Measurements from ENCODE around the gene BMP8B.
"Not testable (repeated sequence)": the region's sequence is repeated elsewhere in the genome, so short reads cannot be mapped to it uniquely, and the experiment has no call there.

Gene BMP8B

DNA sequence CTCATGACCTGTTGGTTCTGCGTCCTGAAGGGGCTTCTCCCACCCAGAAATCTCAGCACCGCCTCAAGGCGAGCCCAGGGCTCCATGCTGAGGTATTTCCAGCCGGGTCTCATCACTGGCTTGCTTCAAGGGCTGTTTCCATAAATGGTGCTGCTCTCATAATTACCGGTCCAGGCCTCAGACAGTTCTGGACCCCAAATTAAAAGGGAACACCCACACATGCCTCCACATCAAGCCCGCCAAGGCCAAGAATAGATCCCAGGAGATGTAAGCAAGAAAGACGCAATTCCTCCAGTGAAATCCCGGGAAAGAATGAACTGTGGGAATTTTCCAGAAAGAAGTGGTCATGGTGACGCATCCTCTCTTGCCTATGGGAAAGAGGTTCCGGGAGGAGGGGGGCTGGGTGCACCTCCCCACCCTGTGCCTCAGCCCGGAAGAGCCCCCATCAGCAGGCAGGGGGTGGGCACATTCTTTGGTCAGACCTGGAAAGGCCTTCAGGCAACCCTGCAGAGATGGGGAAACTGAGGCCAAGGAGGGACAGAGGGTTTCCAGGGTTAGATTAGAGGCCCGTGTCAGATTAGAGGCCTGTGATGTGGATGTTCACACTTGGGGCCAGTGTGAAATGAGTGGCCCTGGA lies 10.1 kb downstream of the BMP8B start:
- ATAC-seq (replicated peaks); H3K9me3 Mint-ChIP-seq; H3K36me3 Mint-ChIP-seq; H3K27ac Mint-ChIP-seq; H3K4me3 Mint-ChIP-seq; DNase-seq: not testable (repeated sequence)
- H3K4me1 Mint-ChIP-seq, result peaks cover 5 to 13% of the 10 kb centered on the region in 2 donors
- peaks cover 0 to 18% of the 10 kb centered on the region in 2 donors for H3K27me3 Mint-ChIP-seq

- not testable (repeated sequence) for H3K36me3 Mint-ChIP-seq; DNase-seq; ATAC-seq (replicated peaks); H3K9me3 Mint-ChIP-seq; H3K4me3 Mint-ChIP-seq; H3K27ac Mint-ChIP-seq
- peaks cover 5 to 13% of the 10 kb centered on the region in 2 donors for H3K4me1 Mint-ChIP-seq
- H3K27me3 Mint-ChIP-seq, result peaks cover 0 to 11% of the 10 kb centered on the region in 2 donors
Observed at GRCh38 chr1:39777896-39778295, 10.8 kb downstream of the BMP8B start.

- Mint-ChIP-seq H3K4me1 (peaks cover 5 to 13% of the 10 kb centered on the region in 2 donors), H3K27ac (no peak overlapping the region), H3K9me3 (no peaks in the 10 kb centered on the region), H3K36me3 (no peaks in the 10 kb centered on the region), H3K4me3 (no peak overlapping the region), H3K27me3 (peaks cover 0 to 11% of the 10 kb centered on the region in 2 donors)
- DNase-seq, result no peak
- no peak for ATAC-seq (replicated peaks)
Observed at GRCh38 chr1:39777306-39777705, 11.4 kb downstream of the BMP8B start.

GRCh38 chr1:39776886-39777285 lies 11.8 kb downstream of the BMP8B start:
- no peak for DNase-seq
- ATAC-seq (replicated peaks), result no peak
- Mint-ChIP-seq H3K9me3 (no peaks in the 10 kb centered on the region), H3K4me3 (no peak overlapping the region), H3K27ac (no peak overlapping the region), H3K36me3 (no peaks in the 10 kb centered on the region), H3K27me3 (peaks cover 0 to 11% of the 10 kb centered on the region in 2 donors), H3K4me1 (peaks cover 5 to 13% of the 10 kb centered on the region in 2 donors)

- Mint-ChIP-seq H3K36me3 (no peaks in the 10 kb centered on the region), H3K27ac (peak overlapping the region; percentile 91), H3K4me1 (peaks cover 5 to 13% of the 10 kb centered on the region in 2 donors), H3K27me3 (peaks cover 0 to 11% of the 10 kb centered on the region in 2 donors), H3K9me3 (no peaks in the 10 kb centered on the region), H3K4me3 (peak overlapping the region in 1 of 2 donors; percentile 43)
- no peak for DNase-seq
- ATAC-seq (replicated peaks), result peak; percentile 28 to 34
Observed at GRCh38 chr1:39776400-39776713, 12.3 kb downstream of the BMP8B start.

DNA sequence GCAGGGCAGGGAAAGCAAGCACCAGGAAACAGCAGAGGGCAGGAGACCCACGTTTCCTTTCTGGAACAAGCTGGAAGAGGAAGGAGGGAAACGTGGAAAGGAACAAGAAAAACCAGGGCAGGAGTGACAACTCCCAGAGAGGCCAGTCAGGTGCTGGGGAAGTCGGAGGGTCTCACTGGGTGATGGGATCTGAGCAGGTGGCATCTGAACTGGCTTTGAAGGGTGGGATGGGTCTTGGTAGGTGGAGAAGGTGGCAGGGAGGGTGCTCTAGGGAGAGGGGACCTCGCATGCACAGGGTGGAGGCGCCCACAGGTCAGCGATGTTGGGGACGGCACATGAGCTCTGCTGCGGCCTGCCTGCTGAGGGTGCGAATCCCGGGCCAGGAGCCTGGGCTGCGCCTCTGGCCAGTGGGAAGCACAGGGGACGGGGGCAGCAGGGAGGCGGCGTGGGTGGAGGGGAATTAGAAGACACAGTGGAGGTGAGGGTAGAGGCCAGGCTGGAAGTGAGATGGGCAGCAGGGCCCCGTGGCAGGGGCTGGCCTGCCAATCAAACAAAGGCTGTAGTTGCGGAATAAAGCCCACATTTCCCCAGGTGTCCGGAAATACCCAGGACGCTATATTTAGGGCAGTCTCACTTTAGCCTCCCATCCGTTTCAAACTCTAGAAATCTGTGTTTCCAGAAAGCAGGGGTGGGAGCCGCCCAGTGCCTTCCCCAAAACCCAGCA lies 12.8 kb downstream of the BMP8B start:
- Mint-ChIP-seq H3K27me3 (peaks cover 0 to 11% of the 10 kb centered on the region in 2 donors), H3K4me3 (peak overlapping the region in 1 of 2 donors; percentile 43), H3K27ac (peak overlapping the region; percentile 91), H3K4me1 (peaks cover 5 to 13% of the 10 kb centered on the region in 2 donors)
- peak; percentile 26 for ATAC-seq (replicated peaks)
- not testable (repeated sequence) for DNase-seq, H3K9me3 Mint-ChIP-seq, H3K36me3 Mint-ChIP-seq

DNA sequence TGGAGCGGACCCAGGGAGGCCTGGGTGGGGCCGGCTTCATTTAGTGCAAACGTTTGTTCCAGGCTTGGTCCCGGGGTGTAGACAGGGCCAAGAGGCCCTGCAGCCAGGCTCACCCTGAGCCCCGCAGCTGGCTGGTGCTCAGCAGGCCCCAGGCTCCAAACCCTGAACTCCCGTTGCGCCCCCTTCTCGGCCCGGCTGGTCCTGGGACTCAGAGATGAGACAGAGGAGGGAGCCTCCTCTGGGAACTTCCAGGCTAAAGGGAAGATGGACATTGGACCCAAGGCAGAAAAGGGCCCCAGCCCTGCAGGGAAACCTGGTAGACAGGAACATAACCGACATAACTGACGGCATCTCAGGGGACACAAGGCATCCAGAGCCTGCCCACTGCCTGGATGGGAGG lies 13.5 kb downstream of the BMP8B start:
- H3K36me3 Mint-ChIP-seq; DNase-seq; H3K9me3 Mint-ChIP-seq; ATAC-seq (replicated peaks); H3K27ac Mint-ChIP-seq; H3K4me3 Mint-ChIP-seq: not testable (repeated sequence)
- H3K27me3 Mint-ChIP-seq, result peaks cover 0 to 11% of the 10 kb centered on the region in 2 donors
- H3K4me1 Mint-ChIP-seq, result peaks cover 6 to 17% of the 10 kb centered on the region in 2 donors

DNA sequence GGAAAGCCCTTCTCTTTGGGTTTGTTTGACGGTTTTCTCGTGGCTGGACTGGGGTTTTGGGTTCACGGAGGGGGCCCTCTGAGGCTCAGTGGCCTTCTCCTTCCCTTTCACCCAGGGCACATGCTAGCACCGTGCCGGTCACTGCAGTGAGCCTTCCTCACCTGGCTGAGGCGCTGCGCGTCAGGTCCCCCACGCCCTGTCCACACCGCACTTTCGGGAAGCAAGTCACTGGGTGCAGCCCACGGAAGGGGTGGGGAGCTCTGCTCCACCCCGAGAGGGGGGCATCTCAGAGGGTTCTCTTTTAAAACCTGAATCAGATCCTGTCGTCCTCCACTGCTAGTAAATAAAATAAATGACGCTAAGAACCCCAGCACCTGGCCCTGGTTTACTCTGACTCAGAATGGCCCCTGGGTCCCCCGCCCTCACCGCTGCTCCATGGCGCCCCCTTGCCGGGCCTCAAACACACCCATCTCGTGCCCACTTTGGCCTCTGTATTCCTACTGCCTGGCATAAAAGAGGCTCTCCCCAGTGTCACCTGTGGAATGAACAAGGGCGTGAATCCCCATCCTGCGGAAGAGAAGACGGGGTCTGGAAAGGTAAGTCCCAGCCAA lies 15.2 kb downstream of the BMP8B start:
- not testable (repeated sequence) for H3K27ac Mint-ChIP-seq, H3K4me3 Mint-ChIP-seq, H3K9me3 Mint-ChIP-seq, H3K27me3 Mint-ChIP-seq, DNase-seq, H3K36me3 Mint-ChIP-seq
- peaks cover 5 to 18% of the 10 kb centered on the region in 2 donors for H3K4me1 Mint-ChIP-seq
- ATAC-seq (replicated peaks), result peak; percentile 27 to 44

DNA sequence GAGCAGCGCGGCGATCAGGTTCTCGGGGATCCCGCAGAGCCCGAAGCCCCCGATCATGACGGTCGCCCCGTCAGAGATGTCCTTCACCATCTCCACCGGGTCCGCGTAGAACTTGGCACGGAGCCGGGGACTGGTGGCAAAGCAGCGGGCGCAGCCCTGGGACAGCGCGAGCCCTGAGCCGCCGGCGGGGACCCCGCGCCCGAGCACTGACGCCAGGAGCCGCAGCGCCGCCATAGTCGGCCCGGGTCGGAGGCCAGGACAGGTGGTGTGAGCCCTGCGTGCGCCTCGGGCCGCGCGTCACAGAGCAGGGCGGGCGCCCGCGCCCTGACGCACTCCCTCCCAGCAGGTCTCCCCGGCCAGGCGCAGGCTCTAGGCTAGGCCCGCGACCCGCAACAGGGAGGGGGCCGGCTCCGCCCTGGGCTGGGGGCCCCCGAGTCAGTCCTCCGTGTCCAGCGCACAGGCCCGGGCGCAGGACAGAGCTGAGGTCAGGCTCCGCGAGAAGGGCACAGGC lies 17.6 kb downstream of the BMP8B start, which contains the start of gene OXCT2:
Gene OXCT2 (minus strand): TSS at position 327 of the 511 bp plus-strand sequence. CDS start 93 bp downstream, at position 234.
- H3K4me3 Mint-ChIP-seq, result peak within 1 kb of the TSS; percentile 72 to 73
- H3K4me1 Mint-ChIP-seq, result peaks cover 2 to 13% of the 10 kb centered on the region in 2 donors
- H3K27me3 Mint-ChIP-seq, H3K9me3 Mint-ChIP-seq, DNase-seq, H3K36me3 Mint-ChIP-seq: not testable (repeated sequence)
- ATAC-seq (replicated peaks), result peak; percentile 62 to 65
- peak within 1 kb of the TSS; percentile 89 for H3K27ac Mint-ChIP-seq

DNA sequence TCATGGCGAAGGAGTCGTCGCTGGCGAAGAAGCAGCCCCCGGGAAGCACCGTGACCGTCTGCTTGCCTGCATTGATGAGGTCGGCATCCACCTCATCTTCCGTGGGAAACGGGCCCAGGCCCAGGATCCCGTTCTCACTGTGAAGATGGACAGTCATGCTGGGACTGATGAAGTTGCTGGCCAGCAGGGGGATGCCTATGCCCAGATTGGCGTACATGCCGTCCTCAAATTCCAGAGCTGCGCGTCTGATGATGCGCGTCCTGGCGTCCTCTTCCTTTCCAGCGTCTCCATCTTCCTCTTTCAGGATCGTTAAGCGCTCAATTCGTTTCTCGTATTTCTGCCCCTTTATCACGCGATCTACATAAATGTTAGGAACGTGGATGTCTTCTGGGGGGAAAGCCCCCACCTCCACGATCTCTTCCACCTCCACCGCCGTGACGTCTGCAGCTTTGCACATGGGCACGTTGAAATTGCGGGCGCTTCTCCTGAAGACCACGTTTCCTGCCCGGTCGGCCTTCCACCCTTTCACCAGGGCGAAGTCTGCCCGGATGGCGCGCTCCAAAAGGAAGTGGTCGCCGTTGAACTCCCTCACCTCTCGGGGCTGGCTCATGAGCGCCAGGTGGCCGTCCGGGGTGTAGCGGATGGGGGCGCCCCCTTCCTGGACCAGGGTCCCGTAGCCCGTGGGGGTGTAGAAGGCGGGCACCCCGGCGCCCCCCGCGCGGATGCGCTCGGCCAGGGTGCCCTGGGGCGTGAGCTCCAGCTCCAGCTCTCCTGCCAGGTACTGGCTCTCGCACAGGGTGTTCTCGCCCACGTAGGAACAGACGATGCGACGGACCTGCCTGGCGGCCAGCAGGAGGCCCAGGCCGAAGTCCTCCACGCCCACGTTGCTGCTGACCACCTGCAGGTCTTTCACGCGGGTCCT lies 18.3 kb downstream of the BMP8B start:
- H3K36me3 Mint-ChIP-seq, H3K4me1 Mint-ChIP-seq, H3K9me3 Mint-ChIP-seq, H3K27me3 Mint-ChIP-seq: not testable (repeated sequence)
- H3K4me3 Mint-ChIP-seq, result peak overlapping the region; percentile 72 to 73
- DNase-seq (peak; percentile 76), ATAC-seq (replicated peaks) (peak; percentile 65 to 67)
- peak overlapping the region; percentile 89 for H3K27ac Mint-ChIP-seq

- ATAC-seq (replicated peaks); H3K9me3 Mint-ChIP-seq; H3K27ac Mint-ChIP-seq; DNase-seq; H3K27me3 Mint-ChIP-seq; H3K4me1 Mint-ChIP-seq; H3K4me3 Mint-ChIP-seq; H3K36me3 Mint-ChIP-seq: not testable (repeated sequence)
Observed at GRCh38 chr1:39769502-39769901, 19.2 kb downstream of the BMP8B start.

DNA sequence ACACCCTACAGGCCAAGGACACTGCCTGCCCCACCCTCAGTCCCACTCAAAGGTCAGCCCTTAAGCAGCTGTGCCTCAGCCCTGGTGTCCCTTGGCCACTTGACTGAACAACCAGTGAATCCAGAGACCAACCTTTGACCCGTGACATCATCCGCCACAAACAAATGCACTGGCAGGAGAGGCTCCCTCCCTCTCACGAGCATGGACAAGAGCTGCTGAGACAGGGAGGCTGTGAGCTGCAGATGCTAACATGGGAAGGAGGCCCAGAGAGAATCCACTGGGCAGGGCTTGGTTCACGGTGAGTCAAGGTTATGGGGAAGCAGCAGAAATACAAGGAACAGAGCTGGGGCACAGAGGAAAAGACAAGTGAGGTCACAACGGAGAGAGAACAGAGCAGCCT lies 22.2 kb downstream of the BMP8B start:
- H3K27me3 Mint-ChIP-seq; H3K4me3 Mint-ChIP-seq; H3K27ac Mint-ChIP-seq; H3K4me1 Mint-ChIP-seq; DNase-seq; ATAC-seq (replicated peaks); H3K36me3 Mint-ChIP-seq; H3K9me3 Mint-ChIP-seq: not testable (repeated sequence)

DNA sequence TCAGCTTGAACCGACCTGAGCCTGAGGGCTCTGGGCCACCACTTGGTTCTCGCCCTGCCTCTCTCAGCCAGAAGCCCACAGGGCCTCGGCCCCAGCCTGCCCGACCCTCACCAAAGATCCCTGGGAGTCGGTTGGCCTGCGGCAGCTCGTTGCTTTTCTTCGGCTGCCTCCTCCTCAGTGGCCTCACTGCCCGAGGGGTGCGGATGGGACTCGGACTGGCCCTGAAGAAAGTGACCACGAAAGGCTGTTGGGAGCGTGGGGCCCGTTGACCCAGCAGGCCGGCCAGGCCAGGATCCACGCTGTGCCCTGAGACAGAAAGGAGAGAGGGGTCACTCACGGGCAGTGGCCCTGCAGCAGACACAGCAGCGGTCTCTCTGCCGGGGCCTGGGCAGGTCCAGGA lies 24.2 kb downstream of the BMP8B start:
- H3K4me3 Mint-ChIP-seq; H3K27me3 Mint-ChIP-seq; H3K27ac Mint-ChIP-seq; H3K4me1 Mint-ChIP-seq; ATAC-seq (replicated peaks); H3K9me3 Mint-ChIP-seq; DNase-seq: not testable (repeated sequence)
- H3K36me3 Mint-ChIP-seq, result peaks cover 16 to 17% of the 10 kb centered on the region in 2 donors
